ENCODE results near the gene DUSP18.
"Not testable (repeated sequence)": the region's sequence is repeated elsewhere in the genome, so short reads cannot be mapped to it uniquely, and the experiment has no call there.

DUSP18 gene

DNA sequence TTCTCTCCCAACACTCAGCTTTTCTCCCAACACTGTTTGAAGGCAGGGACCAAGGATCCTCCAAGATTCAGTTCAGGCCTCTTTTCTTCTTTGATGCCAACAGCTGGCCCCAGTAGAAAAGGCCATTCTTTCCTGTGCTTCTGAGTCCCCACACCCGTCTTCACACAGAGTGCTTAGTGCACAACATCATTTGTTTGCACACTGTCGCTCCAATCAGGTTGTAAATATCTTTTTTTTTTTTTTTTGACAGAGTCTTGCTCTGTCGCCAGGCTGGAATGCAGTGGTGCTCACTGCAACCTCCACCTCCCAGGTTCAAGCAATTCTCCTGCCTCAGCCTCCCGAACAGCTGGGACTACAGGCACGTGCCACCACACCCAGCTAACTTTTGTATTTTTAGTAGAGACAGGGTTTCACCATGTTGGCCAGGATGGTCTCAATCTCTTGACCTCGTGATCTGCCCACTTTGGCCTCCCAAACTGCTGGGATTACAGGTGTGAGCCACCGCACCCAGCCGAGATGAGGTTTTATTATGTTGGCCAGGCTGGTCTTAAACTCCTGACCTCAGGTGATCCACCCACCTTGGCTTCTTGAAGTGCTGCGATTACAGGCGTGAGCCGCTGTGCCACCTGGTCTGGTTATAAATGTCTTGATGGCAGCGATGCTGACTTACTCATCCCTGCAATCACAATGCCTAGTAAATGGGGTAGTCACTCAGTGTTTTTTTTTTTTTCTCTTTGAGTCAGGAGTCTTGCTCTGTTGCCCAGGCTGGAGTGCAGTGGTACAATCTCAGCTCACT lies 12.4 kb upstream of the DUSP18 start:
- DNase-seq (ENCODE audit: low spot score), result not testable (repeated sequence)

- DNase-seq (ENCODE audit: low spot score), result not testable (repeated sequence)
Measured at GRCh38 chr22:30676565-30676964, 8.9 kb upstream of the DUSP18 start.

DNA sequence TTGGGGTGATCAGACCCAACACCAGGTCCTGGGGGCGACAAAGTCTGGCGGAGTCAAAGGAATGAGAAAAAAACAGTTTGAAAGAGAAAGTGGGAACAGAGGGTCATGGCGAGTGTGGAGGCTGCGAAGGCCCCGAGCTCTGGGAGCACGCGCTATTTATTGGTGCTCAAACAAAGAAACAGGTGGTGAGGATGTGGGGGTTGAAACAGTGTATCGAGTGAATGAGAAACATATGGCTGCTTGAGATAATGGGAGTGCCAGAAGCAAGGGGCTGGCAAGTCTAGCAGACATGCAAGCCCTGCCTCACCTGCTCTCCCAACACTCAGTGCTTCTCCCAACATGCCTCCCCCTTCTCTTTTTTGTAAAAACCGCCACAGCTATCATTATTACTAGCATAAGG lies 7.8 kb upstream of the DUSP18 start:
- no peak for DNase-seq (ENCODE audit: low spot score)

- no peak for DNase-seq (ENCODE audit: low spot score)
Measured at GRCh38 chr22:30674482-30674881, 6.8 kb upstream of the DUSP18 start.

DNA sequence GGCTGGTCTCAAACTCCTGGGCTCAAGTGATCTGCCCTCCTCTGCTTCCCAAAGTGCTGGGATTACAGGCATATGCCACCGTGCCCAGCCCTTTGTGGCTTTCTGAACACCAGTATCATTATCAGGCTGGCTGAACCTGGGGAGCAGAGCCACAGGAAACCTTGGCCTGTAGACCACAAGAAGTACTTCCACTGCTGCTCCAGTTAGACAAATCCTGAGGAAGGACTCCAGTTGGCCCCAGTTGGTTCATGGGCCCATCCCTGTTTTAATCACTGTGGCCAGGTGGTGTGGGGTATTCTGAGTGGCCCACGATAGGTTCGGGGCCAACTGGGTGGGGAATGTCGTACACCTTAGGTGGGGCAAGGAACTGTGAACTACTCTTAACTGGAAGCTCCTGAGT lies 5.5 kb upstream of the DUSP18 start:
- no peak for DNase-seq (ENCODE audit: low spot score)

DNA sequence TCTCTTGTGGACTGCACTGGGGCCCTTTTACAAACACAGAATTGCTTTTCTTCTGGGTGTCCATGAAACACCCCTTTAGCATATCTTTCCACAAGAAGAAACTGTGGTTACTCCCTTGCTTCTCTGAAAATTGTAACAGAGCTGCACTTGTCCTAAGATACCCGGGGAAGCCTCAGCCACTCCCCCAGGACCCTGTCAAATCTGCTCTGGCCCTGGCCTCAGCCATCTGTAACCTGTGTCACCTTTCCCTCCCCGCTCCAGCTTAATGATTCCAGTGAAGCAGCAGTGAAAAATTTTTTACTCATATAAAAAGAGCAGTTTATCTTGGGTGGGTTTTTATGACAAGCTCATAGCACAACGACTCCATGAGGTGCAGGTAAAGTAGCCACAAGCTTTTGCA lies 3.4 kb upstream of the DUSP18 start:
- DNase-seq (ENCODE audit: low spot score), result no peak

- DNase-seq (ENCODE audit: low spot score), result no peak
Measured at GRCh38 chr22:30668386-30668710, 673 bp upstream of the DUSP18 start.

- DNase-seq (ENCODE audit: low spot score), result no peak
Measured at GRCh38 chr22:30667107-30667493, 575 bp downstream of the DUSP18 start.

- DNase-seq (ENCODE audit: low spot score), result no peak
Measured at GRCh38 chr22:30665786-30666185, 1.9 kb downstream of the DUSP18 start.

GRCh38 chr22:30665266-30665665 lies 2.4 kb downstream of the DUSP18 start:
- DNase-seq (ENCODE audit: low spot score), result no peak

DNA sequence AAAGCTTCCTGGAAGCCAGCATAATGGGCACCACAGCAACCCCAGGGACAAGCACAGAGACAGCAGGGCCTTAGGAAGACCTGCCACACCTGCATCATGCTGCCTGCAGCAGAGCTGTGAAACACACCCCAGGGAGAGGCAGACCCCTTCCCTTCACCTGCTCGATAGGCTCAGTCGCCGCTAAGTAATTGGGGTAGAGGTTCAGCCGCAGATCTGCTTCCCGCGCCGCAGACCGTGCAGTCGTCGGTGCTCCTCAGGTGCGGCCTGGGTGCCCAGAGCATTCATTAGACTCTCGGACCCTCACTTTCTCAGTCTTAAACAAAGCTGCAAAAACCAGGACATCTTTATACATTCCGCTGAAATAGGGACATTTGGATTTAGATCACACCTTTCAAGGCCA lies 2.9 kb downstream of the DUSP18 start:
- no peak for DNase-seq (ENCODE audit: low spot score)

DNA sequence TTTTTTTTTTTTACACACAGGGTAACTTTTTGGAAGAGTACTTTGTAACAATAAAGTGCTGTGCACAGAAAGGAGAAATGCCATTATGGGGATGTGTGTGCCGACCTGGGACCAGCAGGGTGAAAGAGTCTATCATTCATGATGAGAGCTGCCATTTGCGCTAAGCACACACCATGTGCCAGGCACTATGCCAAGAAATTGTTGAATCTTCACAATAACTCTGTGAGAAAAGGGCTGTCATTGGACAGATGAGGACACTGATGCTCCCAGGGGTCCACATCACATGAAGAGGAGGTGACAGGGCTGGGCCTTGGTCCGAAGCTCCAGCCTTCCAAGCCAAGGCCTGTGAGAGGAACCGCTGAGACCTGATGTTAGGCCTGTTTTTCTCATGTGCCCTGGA lies 5.6 kb downstream of the DUSP18 start:
- no peak for DNase-seq (ENCODE audit: low spot score)

- DNase-seq (ENCODE audit: low spot score), result no peak
Measured at GRCh38 chr22:30655532-30655931, 12.1 kb downstream of the DUSP18 start.

DNA sequence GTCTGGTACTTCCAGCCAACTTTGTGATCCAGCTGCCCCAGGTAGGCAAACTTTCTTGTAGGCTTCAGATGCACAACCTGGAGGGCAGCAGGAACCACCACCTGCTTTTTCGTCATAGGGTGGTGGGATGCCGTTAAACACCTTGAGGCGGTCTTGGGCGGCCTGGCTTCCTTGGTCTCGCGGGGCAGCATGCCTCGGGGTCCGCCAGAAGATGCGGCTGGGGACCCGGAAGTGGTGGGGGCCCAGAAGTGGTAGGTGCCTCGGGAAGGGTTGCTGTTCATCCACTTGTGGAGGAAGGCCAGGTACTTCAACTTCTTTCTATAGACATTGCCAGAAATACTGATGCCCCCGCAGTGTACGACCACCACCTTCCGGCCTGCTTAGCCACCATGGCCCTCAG lies 13.3 kb downstream of the DUSP18 start:
- no peak for DNase-seq (ENCODE audit: low spot score)

- DNase-seq (ENCODE audit: low spot score), result no peak
Measured at GRCh38 chr22:30652852-30653251, 14.8 kb downstream of the DUSP18 start.

DNA sequence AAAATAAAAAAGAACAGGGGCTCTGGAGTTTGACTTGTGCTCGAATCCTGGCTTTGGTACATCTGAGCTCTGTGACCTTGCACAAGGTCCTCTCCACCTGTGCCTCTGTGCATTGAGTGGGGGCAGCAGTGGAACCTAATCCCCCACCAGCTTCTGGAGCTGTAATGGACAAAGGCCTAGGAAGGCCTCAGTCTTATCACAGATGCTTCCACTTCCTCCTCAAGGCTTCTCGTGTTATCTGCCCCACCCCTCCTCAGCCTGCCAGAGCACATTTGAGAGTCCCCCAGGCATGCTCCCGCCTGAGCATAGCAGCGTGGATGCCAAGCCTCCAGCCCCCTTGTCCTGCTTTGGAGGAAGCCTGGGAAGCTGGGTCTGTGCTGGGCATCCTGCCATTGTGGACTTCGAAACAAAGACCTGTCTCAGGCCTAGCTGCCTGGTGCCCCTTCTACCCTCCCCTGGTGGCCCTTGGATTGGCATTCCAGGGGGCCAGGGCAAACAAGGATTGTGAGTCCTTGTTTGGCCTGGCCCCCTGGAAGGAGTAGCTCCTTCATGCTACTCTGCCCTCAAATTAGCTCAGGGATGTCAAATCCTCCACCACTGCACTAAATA lies 17.1 kb downstream of the DUSP18 start:
- DNase-seq (ENCODE audit: low spot score), result no peak

GRCh38 chr22:30649430-30650007 lies 18.2 kb downstream of the DUSP18 start:
- peak; percentile 40 for DNase-seq (ENCODE audit: low spot score)

DNA sequence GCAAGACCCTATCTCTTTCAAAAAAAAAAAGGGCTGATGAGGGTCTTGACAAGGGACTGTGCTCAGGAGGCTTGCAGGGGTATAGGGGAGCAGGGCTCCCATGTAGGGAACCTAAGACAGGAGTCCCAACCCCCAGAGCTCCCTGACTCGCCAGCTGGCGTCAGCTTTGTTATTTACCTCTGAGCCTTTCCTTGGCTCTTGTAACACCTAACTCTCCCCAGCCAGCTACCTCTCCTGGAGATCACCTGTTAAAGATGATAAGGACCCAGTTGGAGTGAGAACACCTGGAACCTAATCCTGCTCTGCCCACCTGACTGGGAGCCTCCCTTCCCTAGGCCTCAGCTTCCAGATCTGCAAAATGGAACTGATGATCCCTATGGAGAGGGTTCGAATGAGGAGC lies 18.9 kb downstream of the DUSP18 start:
- no peak for DNase-seq (ENCODE audit: low spot score)

GRCh38 chr22:30647536-30647935 lies 20.1 kb downstream of the DUSP18 start:
- no peak for DNase-seq (ENCODE audit: low spot score)

- no peak for DNase-seq (ENCODE audit: low spot score)
Measured at GRCh38 chr22:30646518-30647160, 21.0 kb downstream of the DUSP18 start.

DNA sequence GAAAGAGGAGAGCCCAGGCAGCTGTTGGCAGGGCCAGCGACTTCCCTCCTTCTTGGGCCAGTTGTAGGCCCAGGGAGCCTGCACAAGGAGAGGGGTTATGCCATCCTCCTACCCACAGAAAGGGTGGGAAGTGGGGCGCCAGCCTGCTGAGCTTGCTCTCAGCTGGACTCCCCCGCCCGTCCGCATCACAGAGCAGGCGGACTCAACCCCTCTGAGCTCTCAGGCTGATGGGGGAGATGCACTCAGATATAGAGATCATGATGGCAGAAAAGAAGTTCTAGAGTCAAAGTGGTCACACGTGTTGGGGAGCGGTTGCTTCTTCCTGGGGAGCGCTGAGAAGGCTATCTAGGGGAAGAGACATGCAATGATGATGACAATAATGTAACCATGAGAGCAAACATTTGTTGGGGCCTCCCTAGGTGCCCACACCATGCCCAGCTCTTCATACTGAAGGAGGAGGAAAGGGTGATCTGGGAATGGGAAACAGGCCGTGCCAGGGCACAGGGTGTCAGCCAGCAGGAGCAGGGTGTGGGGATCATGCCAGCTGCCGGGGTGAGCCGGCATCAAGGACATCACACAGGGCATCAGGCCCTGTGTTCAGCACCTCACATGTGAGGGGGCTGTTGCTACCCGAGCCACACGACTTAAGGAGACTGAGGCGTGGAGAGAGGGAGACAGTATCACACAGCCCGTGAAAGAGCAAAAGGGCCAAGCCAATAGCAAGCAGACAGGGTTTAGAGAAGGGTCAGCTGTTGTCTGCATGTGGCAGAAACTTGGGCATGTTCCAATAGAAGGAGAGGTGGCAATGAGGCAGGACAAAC lies 24.4 kb downstream of the DUSP18 start:
- DNase-seq (ENCODE audit: low spot score), result no peak

- DNase-seq (ENCODE audit: low spot score), result no peak
Measured at GRCh38 chr22:30640839-30641430, 26.7 kb downstream of the DUSP18 start.

Measured in germinal center (tissue), 1 donor.